GM12892 (cell line): ENCODE results near the gene COL9A2.

ENCODE experiments used
- POLR2A ChIP-seq: IDR thresholded peaks from 2 replicates; pipeline ENCODE4 v1.6.1; 2011; ENCODE audit warnings: low read depth, low read length, control low read depth
- POLR2AphosphoS5 ChIP-seq: IDR thresholded peaks from 2 replicates; pipeline ENCODE4 v1.6.1; 2011; ENCODE audit warnings: low read depth, low read length, control low read depth
- TAF1 ChIP-seq: IDR thresholded peaks from 2 replicates; pipeline ENCODE4 v1.6.1; 2011; ENCODE audit warnings: low read depth, mild to moderate bottlenecking, control low read depth, low read length, borderline replicate concordance

DNA sequence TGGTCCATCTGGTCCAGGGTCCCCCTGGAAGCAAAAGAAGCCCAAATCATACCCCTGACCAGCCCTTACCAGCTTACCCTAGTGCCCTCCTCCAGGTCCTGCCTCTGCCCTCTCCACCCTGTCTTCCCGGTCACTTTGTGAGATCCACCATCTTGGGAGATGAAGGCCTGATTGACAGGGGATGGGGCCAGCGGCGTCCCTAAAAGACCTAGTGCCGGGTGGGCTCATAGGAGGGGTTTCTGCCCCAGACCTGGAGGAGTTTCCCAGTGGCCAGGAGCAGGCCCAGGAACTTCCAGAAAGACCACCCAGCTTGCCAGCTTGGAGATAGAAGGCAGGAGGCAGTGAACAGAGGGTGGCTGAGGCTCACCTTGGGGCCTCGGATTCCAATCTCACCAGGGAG, 5.4 kb downstream of the COL9A2 start:
- no peak for TF ChIP-seq POLR2A
- no peak for TF ChIP-seq TAF1
- TF ChIP-seq POLR2AphosphoS5: no peak
